Neural progenitor cell (in vitro differentiated cells): Measurements from ENCODE around the gene LDAH. TPM values are rescaled to one million over a fixed set of nuclear protein-coding genes. Genes with fewer than 3 reads are reported as not detected.
A peak's percentile ranks its signal among the peaks of the same experiment; 100 is the strongest.

Experiments
- DNase-seq: peaks from one replicate; pipeline ENCODE4 v3.0.0-alpha.2; 2016; ENCODE audit warnings: low spot score
- H2AFZ ChIP-seq: fragments of 200-600 bp; sonication (generic); replicated peaks from 2 replicates; pipeline ENCODE4 v1.6.1; 2016; ENCODE audit warnings: antibody characterized with exemption
- H3F3A ChIP-seq: fragments of 200-600 bp; sonication (generic); 2 replicates; pipeline ENCODE4 v1.6.1; 2016; ENCODE audit warnings: antibody characterized with exemption, low read depth
- H3K27ac ChIP-seq: fragments of 200-600 bp; sonication (generic); 2 replicates; pipeline ENCODE4 v1.5.1; 2016; ENCODE audit warnings: mild to moderate bottlenecking
- H3K27me3 ChIP-seq: fragments of 200-600 bp; sonication (generic); 2 replicates; pipeline ENCODE4 v1.6.1; 2016; ENCODE audit warnings: mild to moderate bottlenecking, moderate library complexity
- H3K36me3 ChIP-seq: fragments of 200-600 bp; sonication (generic); 2 replicates; pipeline ENCODE4 v1.5.1; 2016
- H3K4me1 ChIP-seq: fragments of 200-600 bp; sonication (generic); 2 replicates; pipeline ENCODE4 v1.6.1; 2016; ENCODE audit warnings: mixed run types
- H3K4me2 ChIP-seq: fragments of 200-600 bp; sonication (generic); 2 replicates; pipeline ENCODE4 v1.6.1; 2016
- H3K4me3 ChIP-seq: fragments of 200-600 bp; sonication (generic); 2 replicates; pipeline ENCODE4 v1.5.1; 2016
- H3K79me2 ChIP-seq: fragments of 200-600 bp; sonication (generic); 2 replicates; pipeline ENCODE4 v1.6.1; 2016; ENCODE audit warnings: low read depth
- H3K9ac ChIP-seq: fragments of 200-600 bp; sonication (generic); 2 replicates; pipeline ENCODE4 v1.6.1; 2016
- H3K9me3 ChIP-seq: fragments of 200-600 bp; sonication (generic); 2 replicates; pipeline ENCODE4 v1.5.1; 2016; ENCODE audit warnings: low read depth
- H4K20me1 ChIP-seq: fragments of 200-600 bp; sonication (generic); 2 replicates; pipeline ENCODE4 v1.6.1; 2016; ENCODE audit warnings: low read depth
- H3K27ac Mint-ChIP-seq: 3 replicates; pipeline ENCODE4 v1.8.0; 2021; ENCODE audit warnings: mixed read lengths
- H3K27me3 Mint-ChIP-seq: 2 replicates; pipeline ENCODE4 v1.8.0; 2022; ENCODE audit warnings: low read depth, mild to moderate bottlenecking, inconsistent platforms, moderate library complexity, mixed read lengths; ENCODE audit not compliant: insufficient read depth
- H3K36me3 Mint-ChIP-seq: 3 replicates; pipeline ENCODE4 v1.8.0; 2021; ENCODE audit warnings: mixed read lengths
- H3K4me1 Mint-ChIP-seq: 3 replicates; pipeline ENCODE4 v1.8.0; 2021; ENCODE audit warnings: mixed read lengths
- H3K4me3 Mint-ChIP-seq: 3 replicates; pipeline ENCODE4 v1.8.0; 2021; ENCODE audit warnings: mild to moderate bottlenecking, moderate library complexity, mixed read lengths
- H3K9me3 Mint-ChIP-seq: 3 replicates; pipeline ENCODE4 v1.8.0; 2020; ENCODE audit warnings: mixed read lengths
- EZH2 ChIP-seq: fragments of 200-600 bp; sonication (generic); IDR thresholded peaks from 2 replicates; pipeline ENCODE4 v1.6.1; 2017; ENCODE audit warnings: antibody characterized with exemption, mild to moderate bottlenecking, moderate library complexity
- EZH2phosphoT487 ChIP-seq: fragments of 200-600 bp; sonication (generic); IDR thresholded peaks from 2 replicates; pipeline ENCODE4 v1.6.1; 2017; ENCODE audit warnings: antibody characterized with exemption
- total RNA-seq: library from RNA; depleted of rRNA; stranded (reverse); fragments of >200 nt; gene quantifications from 2 replicates; pipeline ENCODE4 v1.2.3, GENCODE V29; 2015; ENCODE audit warnings: low replicate concordance
- TF ChIP-seq, protein P1 (sequence below): fragments of 200-600 bp; sonication (generic); IDR thresholded peaks from 2 replicates; pipeline ENCODE4 v1.5.1; 2017; ENCODE audit warnings: antibody characterized with exemption, mild to moderate bottlenecking

Gene LDAH
- total RNA-seq, 1 donor from 2014 or later = 45.2 TPM

- Mint-ChIP-seq H3K36me3 (peaks cover 3% of the 10 kb centered on the region), H3K27ac (no peak overlapping the region), H3K4me3 (peak overlapping the region; percentile 91), H3K4me1 (peaks cover 39% of the 10 kb centered on the region), H3K9me3 (no peaks in the 10 kb centered on the region), H3K27me3 (peaks cover 59% of the 10 kb centered on the region)
- Histone ChIP-seq H3K36me3 (no peaks in the 10 kb centered on the region), H3K9me3 (no peaks in the 10 kb centered on the region), H3K27ac (no peak overlapping the region), H4K20me1 (peaks cover 37% of the 10 kb centered on the region), H3K4me2 (no peak overlapping the region), H3K4me1 (peaks cover 13% of the 10 kb centered on the region), H3F3A (no peaks in the 10 kb centered on the region), H2AFZ (no peak overlapping the region), H3K79me2 (no peaks in the 10 kb centered on the region), H3K9ac (no peak overlapping the region), H3K4me3 (no peak overlapping the region), H3K27me3 (peaks cover 100% of the 10 kb centered on the region)
- TF ChIP-seq EZH2 (no peak), EZH2phosphoT487 (no peak)
- TF ChIP-seq, protein P1, sequence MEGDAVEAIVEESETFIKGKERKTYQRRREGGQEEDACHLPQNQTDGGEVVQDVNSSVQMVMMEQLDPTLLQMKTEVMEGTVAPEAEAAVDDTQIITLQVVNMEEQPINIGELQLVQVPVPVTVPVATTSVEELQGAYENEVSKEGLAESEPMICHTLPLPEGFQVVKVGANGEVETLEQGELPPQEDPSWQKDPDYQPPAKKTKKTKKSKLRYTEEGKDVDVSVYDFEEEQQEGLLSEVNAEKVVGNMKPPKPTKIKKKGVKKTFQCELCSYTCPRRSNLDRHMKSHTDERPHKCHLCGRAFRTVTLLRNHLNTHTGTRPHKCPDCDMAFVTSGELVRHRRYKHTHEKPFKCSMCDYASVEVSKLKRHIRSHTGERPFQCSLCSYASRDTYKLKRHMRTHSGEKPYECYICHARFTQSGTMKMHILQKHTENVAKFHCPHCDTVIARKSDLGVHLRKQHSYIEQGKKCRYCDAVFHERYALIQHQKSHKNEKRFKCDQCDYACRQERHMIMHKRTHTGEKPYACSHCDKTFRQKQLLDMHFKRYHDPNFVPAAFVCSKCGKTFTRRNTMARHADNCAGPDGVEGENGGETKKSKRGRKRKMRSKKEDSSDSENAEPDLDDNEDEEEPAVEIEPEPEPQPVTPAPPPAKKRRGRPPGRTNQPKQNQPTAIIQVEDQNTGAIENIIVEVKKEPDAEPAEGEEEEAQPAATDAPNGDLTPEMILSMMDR = no peak
- no peak for DNase-seq
Measured at GRCh38 chr2:20664071-20664390, 158.9 kb downstream of the LDAH start.

DNA sequence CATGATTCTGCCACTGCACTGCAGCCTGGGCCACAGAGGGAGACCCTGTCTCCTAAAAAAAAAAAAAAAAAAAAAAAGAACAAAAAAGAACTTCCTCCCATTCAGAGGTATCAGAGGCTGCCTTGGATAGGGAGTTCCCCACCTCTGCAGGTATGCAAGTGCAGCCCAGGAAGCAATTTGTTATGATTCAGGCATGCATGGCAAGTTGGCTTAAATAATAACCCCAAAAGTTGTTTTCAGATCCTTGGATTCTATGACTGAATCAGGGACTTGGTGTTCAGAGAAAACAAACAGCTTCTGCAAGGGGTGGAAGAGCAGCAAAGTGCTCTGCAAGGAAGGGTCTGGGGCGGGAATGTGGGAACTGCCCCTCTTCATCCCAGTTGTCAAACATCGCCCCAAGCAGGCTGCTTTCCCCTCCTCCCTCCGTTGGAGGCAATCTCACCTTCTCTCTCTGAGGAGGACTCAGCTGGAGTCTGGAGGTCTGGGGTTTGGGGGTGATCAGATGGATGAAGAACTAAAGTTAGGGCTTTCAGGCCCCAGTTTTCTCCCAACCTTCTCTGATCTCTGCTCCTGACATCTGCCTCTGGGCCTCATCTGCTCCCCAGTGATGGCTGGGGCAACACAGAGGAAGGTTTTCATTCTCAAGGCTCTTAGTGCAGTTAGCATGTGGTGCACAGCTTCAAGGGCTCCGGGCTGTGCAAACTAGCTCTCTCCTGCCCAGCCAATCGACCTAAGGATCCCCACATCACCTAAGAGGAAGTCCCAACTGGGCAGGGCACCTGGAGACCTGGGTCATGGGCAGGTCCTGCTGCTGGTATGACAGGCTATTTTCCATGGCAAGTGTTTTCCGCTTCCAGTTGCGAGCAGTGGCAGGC, 159.5 kb downstream of the LDAH start:
- Histone ChIP-seq H3F3A (no peaks in the 10 kb centered on the region), H3K9me3 (no peaks in the 10 kb centered on the region), H3K4me1 (peaks cover 13% of the 10 kb centered on the region), H3K27ac (no peak overlapping the region), H3K79me2 (no peaks in the 10 kb centered on the region), H4K20me1 (peaks cover 31% of the 10 kb centered on the region), H2AFZ (no peak overlapping the region), H3K4me2 (no peak overlapping the region), H3K27me3 (peaks cover 98% of the 10 kb centered on the region), H3K4me3 (no peak overlapping the region), H3K36me3 (no peaks in the 10 kb centered on the region), H3K9ac (no peak overlapping the region)
- Mint-ChIP-seq H3K27me3 (peaks cover 58% of the 10 kb centered on the region), H3K4me1 (peaks cover 39% of the 10 kb centered on the region), H3K27ac (no peak overlapping the region), H3K36me3 (peaks cover 3% of the 10 kb centered on the region), H3K9me3 (no peaks in the 10 kb centered on the region), H3K4me3 (no peak overlapping the region)
- no peak for DNase-seq
- no peak for TF ChIP-seq EZH2phosphoT487

DNA sequence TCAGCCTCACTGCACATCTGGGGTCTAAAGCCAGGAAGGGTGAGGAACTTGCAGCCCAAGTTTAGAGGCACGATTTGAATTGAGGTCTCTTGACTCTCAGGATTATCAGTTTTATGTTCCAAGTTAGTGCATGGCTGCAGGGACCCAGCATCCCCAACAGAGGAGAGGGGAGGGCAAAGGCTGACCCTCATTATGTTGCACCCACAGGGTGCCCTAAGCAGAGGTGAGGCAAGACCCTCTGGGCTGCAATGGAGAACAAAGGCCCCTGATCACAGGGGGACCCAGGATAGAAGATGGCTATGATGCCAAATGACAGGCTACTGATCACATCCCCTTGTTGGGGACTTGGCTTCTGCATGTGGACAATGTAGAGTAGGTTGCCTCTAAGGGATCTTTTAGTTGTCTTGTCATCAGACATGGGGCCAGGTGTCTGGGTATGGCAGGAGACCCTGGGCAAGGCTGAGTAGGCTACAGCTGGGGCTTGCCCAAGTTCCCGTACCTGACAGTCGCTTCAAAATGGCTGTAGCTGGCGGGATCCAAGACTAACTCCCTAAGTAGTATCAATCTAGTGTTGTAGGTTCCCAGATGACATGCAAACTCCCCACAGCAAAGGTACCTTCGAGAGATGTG, 160.5 kb downstream of the LDAH start:
- Histone ChIP-seq H3K4me3 (no peak overlapping the region), H2AFZ (no peak overlapping the region), H4K20me1 (peaks cover 21% of the 10 kb centered on the region), H3K79me2 (no peaks in the 10 kb centered on the region), H3K27ac (no peak overlapping the region), H3K4me2 (no peak overlapping the region), H3K4me1 (peaks cover 11% of the 10 kb centered on the region), H3K27me3 (peaks cover 97% of the 10 kb centered on the region), H3F3A (no peaks in the 10 kb centered on the region), H3K9ac (no peak overlapping the region), H3K9me3 (no peaks in the 10 kb centered on the region), H3K36me3 (no peaks in the 10 kb centered on the region)
- peak overlapping the region; percentile 35 for H3K4me3 Mint-ChIP-seq
- no peak for TF ChIP-seq EZH2phosphoT487
- no peaks in the 10 kb centered on the region for H3K36me3 Mint-ChIP-seq
- peaks cover 49% of the 10 kb centered on the region for H3K27me3 Mint-ChIP-seq
- H3K4me1 Mint-ChIP-seq = peaks cover 36% of the 10 kb centered on the region
- no peak overlapping the region for H3K27ac Mint-ChIP-seq
- DNase-seq = no peak
- no peaks in the 10 kb centered on the region for H3K9me3 Mint-ChIP-seq

DNA sequence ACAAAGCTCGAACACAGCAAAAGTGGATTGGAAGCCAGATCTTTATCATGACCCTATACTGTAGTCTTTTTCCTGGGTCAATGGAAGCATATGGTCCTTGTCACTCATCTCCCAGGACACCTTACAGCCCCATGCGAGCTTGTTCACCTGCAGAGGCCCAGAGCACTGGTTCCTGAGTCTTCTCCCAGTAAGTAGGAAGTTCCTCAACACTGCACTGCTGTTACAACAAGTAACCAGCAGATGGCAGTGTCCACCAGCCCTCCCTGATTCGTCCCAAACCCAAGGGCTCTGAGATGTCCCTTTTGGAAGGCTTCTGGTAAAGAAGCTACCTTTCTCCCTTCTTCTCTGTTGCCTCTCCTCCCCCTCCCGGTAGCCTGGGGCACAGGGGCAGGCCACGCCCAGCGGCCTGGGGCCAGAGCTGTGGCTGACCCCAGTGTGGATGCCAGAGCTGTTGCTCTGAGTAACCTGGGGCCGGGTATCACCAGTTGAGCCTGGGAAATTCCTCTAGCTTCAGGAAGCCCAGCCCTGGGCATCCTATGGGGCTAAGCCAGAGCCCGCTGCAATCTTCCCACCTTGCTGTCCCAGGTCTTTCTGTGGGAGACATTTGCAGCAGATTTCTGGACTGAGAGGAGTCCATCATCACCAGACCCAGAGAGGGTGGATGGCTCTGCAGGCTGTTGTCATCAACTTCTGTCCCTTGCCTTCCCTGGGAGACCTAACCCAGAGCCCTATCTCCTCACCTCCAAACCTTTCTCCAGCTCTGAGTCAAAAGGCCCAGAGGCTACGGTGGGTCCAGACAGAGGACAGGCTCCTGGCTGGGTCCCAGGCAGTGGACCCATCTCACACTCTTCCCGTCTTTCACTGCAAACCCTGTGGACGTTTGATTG, 161.2 kb downstream of the LDAH start:
- no peaks in the 10 kb centered on the region for H3F3A ChIP-seq
- no peak overlapping the region for H3K4me2 ChIP-seq
- no peak overlapping the region for H3K4me3 ChIP-seq
- Mint-ChIP-seq H3K9me3 (no peaks in the 10 kb centered on the region), H3K36me3 (no peaks in the 10 kb centered on the region), H3K27ac (no peak overlapping the region), H3K27me3 (peaks cover 49% of the 10 kb centered on the region), H3K4me3 (peak overlapping the region; percentile 21), H3K4me1 (peaks cover 39% of the 10 kb centered on the region)
- no peaks in the 10 kb centered on the region for H3K79me2 ChIP-seq
- peak; percentile 45 for TF ChIP-seq EZH2phosphoT487
- TF ChIP-seq EZH2 = peak; percentile 60
- TF ChIP-seq, protein P1 = peak; percentile 95
- H3K36me3 ChIP-seq = no peaks in the 10 kb centered on the region
- peaks cover 14% of the 10 kb centered on the region for H3K4me1 ChIP-seq
- no peak overlapping the region for H3K9ac ChIP-seq
- no peak overlapping the region for H3K27ac ChIP-seq
- peak; percentile 78 for DNase-seq
- peaks cover 21% of the 10 kb centered on the region for H4K20me1 ChIP-seq
- H2AFZ ChIP-seq = no peak overlapping the region
- H3K27me3 ChIP-seq = peaks cover 96% of the 10 kb centered on the region
- H3K9me3 ChIP-seq = no peaks in the 10 kb centered on the region
